ENCODE measurements around the gene C19orf85. TPM values are rescaled to one million over a fixed set of nuclear protein-coding genes. Genes with fewer than 3 reads are reported as not detected.

Gene C19orf85
- total RNA-seq, 1 experiment from 2014 or later: not detected

- Mint-ChIP-seq H3K4me3 (ENCODE audit: unreplicated experiment) (no peak overlapping the region), H3K27me3 (ENCODE audit: insufficient read depth, unreplicated experiment) (no peaks in the 10 kb centered on the region), H3K9me3 (ENCODE audit: unreplicated experiment) (no peaks in the 10 kb centered on the region), H3K4me1 (ENCODE audit: low read depth, unreplicated experiment) (peaks cover 14% of the 10 kb centered on the region), H3K36me3 (ENCODE audit: insufficient read depth, unreplicated experiment) (peaks cover 24% of the 10 kb centered on the region), H3K27ac (ENCODE audit: unreplicated experiment) (no peak overlapping the region)
- Histone ChIP-seq H3K27me3 (replicated peaks; ENCODE audit: control insufficient read depth, insufficient read depth, low read length) (no peaks in the 10 kb centered on the region), H3K4me3 (ENCODE audit: low read depth, low read length) (no peak overlapping the region), H3K36me3 (ENCODE audit: control insufficient read depth, insufficient read depth, low read length) (no peaks in the 10 kb centered on the region), H3K9me3 (no peaks in the 10 kb centered on the region), H3K4me1 (peaks cover 7% of the 10 kb centered on the region; the same call in 1 of the 2 replicates)
- POLR2A ChIA-PET: interaction anchor here (1.6 kb wide), 1 partner anchor 14 kb away, joined by 11 read pairs; the partner anchor contains the start of gene ZNF628
- TF ChIP-seq CTCF (IDR thresholded peaks at IDR 0.05; ENCODE audit: insufficient read depth in 1 of 2, low read depth in 1 of 2, low read length in 1 of 2, severe bottlenecking in 1 of 2, unreplicated experiment in 1 of 2): no peak
- CTCF ChIA-PET: interaction anchor here (0.7 to 0.9 kb wide), 2 partner anchors 29 to 136 kb away, joined by 3 to 6 read pairs; partner anchors contain the start of gene ISOC2
- no peak for DNase-seq
- intact Hi-C loops (cut with micrococcal nuclease; ENCODE audit: unreplicated experiment): no loop called here
- no TSS peak for BruUV-seq (replicated peaks)
Observed at GRCh38 chr19:55490478-55491432, 26.2 kb upstream of the C19orf85 start.

- H3K4me3 ChIP-seq (ENCODE audit: low read depth, low read length): no peak overlapping the region
- ChIA-PET CTCF (interaction anchor here (0.7 kb wide), 2 partner anchors 136 to 150 kb away, joined by 3 to 6 read pairs; partner anchors contain the start of gene KMT5C), POLR2A (interaction anchor here (1.0 to 1.6 kb wide), 2 partner anchors 13 to 115 kb away, joined by 3 to 11 read pairs; partner anchors contain the start of genes ZNF628 and ZNF865)
- no peak overlapping the region for H3K4me3 Mint-ChIP-seq (ENCODE audit: unreplicated experiment)
- peaks cover 15% of the 10 kb centered on the region for H3K4me1 Mint-ChIP-seq (ENCODE audit: low read depth, unreplicated experiment)
- H3K27ac Mint-ChIP-seq (ENCODE audit: unreplicated experiment): no peak overlapping the region
- no TSS peak for BruUV-seq (replicated peaks)
- H3K36me3 ChIP-seq (ENCODE audit: control insufficient read depth, insufficient read depth, low read length): no peaks in the 10 kb centered on the region
- no peaks in the 10 kb centered on the region for H3K9me3 Mint-ChIP-seq (ENCODE audit: unreplicated experiment)
- intact Hi-C loops (cut with micrococcal nuclease; ENCODE audit: unreplicated experiment): no loop called here
- DNase-seq: no peak
- H3K9me3 ChIP-seq: no peaks in the 10 kb centered on the region
- TF ChIP-seq CTCF (IDR thresholded peaks at IDR 0.05; ENCODE audit: insufficient read depth in 1 of 2, low read depth in 1 of 2, low read length in 1 of 2, severe bottlenecking in 1 of 2, unreplicated experiment in 1 of 2): no peak
- no peaks in the 10 kb centered on the region for H3K27me3 Mint-ChIP-seq (ENCODE audit: insufficient read depth, unreplicated experiment)
- peaks cover 7% of the 10 kb centered on the region; the same call in 1 of the 2 replicates for H3K4me1 ChIP-seq
- no peaks in the 10 kb centered on the region for H3K27me3 ChIP-seq (replicated peaks; ENCODE audit: control insufficient read depth, insufficient read depth, low read length)
- peaks cover 32% of the 10 kb centered on the region for H3K36me3 Mint-ChIP-seq (ENCODE audit: insufficient read depth, unreplicated experiment)
Observed at GRCh38 chr19:55489711-55490477, 25.3 kb upstream of the C19orf85 start.
